HG03439 (cell line): ENCODE data around the gene PLCH2.
"Not testable (repeated sequence)": the region's sequence is repeated elsewhere in the genome, so short reads cannot be mapped to it uniquely, and the experiment has no call there.

ENCODE experiments used
- ATAC-seq: cut with Tn5 transposase; IDR thresholded peaks from one replicate; pipeline ENCODE4 v1.9.1; 2021; ENCODE audit warnings: mild to moderate bottlenecking, moderate library complexity; ENCODE audit not compliant: unreplicated experiment

Gene PLCH2

GRCh38 chr1:2459102-2459753, 16.9 kb upstream of the PLCH2 start:
- not testable (repeated sequence) for ATAC-seq

- ATAC-seq: no peak
Observed at GRCh38 chr1:2459757-2460156, 16.3 kb upstream of the PLCH2 start.

- no peak for ATAC-seq
Observed at GRCh38 chr1:2460203-2460602, 15.9 kb upstream of the PLCH2 start.

- ATAC-seq: no peak
Observed at GRCh38 chr1:2460996-2461751, 14.9 kb upstream of the PLCH2 start.

- no peak for ATAC-seq
Observed at GRCh38 chr1:2462819-2463218, 13.3 kb upstream of the PLCH2 start.

GRCh38 chr1:2463396-2463795, 12.7 kb upstream of the PLCH2 start:
- ATAC-seq: no peak

GRCh38 chr1:2465371-2466269, 10.5 kb upstream of the PLCH2 start:
- no peak for ATAC-seq

GRCh38 chr1:2466270-2466665, 9.8 kb upstream of the PLCH2 start:
- no peak for ATAC-seq

- ATAC-seq: no peak
Observed at GRCh38 chr1:2466958-2467554, 9.0 kb upstream of the PLCH2 start.

- ATAC-seq: no peak
Observed at GRCh38 chr1:2468041-2468472, 8.0 kb upstream of the PLCH2 start.

- ATAC-seq: no peak
Observed at GRCh38 chr1:2468540-2468939, 7.5 kb upstream of the PLCH2 start.

GRCh38 chr1:2469103-2469940, 6.8 kb upstream of the PLCH2 start:
- no peak for ATAC-seq

- no peak for ATAC-seq
Observed at GRCh38 chr1:2470290-2471158, 5.6 kb upstream of the PLCH2 start.

GRCh38 chr1:2471159-2471471, 5.0 kb upstream of the PLCH2 start:
- ATAC-seq: no peak

- no peak for ATAC-seq
Observed at GRCh38 chr1:2471587-2472001, 4.5 kb upstream of the PLCH2 start.

- ATAC-seq: no peak
Observed at GRCh38 chr1:2472109-2472508, 4.0 kb upstream of the PLCH2 start.

- no peak for ATAC-seq
Observed at GRCh38 chr1:2472561-2473177, 3.4 kb upstream of the PLCH2 start.

GRCh38 chr1:2473198-2473597, 2.9 kb upstream of the PLCH2 start:
- ATAC-seq: no peak
